PC-9 (cell line): ENCODE data around the gene PTPN23. TPM values are rescaled to one million over a fixed set of nuclear protein-coding genes. Genes with fewer than 3 reads are reported as not detected.

Experiments
- BruUV-seq: library from RNA; stranded (reverse); fragments of 400-500 nt; replicated peaks from 2 replicates; lab custom pipeline; 2021; lab: Mats Ljungman, UMichigan
- CTCF ChIA-PET: fragments of 300-600 bp; sonication (Branson Sonifier 250); formaldehyde crosslinking; loops from one replicate; lab custom pipeline; 2022; ENCODE audit warnings: antibody characterized with exemption; lab: Charles Lee
- POLR2A ChIA-PET: fragments of 300-600 bp; sonication (Branson Sonifier 250); formaldehyde crosslinking; loops from one replicate; lab custom pipeline; 2022; ENCODE audit warnings: antibody characterized with exemption; ENCODE audit not compliant: unreplicated experiment; lab: Charles Lee
- DNase-seq, 2 experiments: peaks; one replicate each; pipeline versions ENCODE4 v3.0.0 to v3.0.0-alpha.2; 2015 to 2022; ENCODE audit warnings: mixed read lengths in 1 of 2
- H2AFZ ChIP-seq: fragments of 200-600 bp; sonication (generic); 2 replicates; pipeline ENCODE4 v1.8.1; 2017; ENCODE audit warnings: antibody characterized with exemption
- H3F3A ChIP-seq: fragments of 200-600 bp; sonication (generic); 2 replicates; pipeline ENCODE4 v1.8.1; 2017; ENCODE audit warnings: antibody characterized with exemption, mild to moderate bottlenecking, low read depth; ENCODE audit not compliant: insufficient read depth
- H3K27ac ChIP-seq: fragments of 200-600 bp; sonication (generic); 2 replicates; pipeline ENCODE4 v1.6.1; 2016; ENCODE audit warnings: mixed run types
- H3K27me3 ChIP-seq: fragments of 200-600 bp; sonication (generic); 2 replicates; pipeline ENCODE4 v1.6.1; 2016; ENCODE audit warnings: low read depth, mixed run types; ENCODE audit not compliant: insufficient read depth
- H3K36me3 ChIP-seq: fragments of 200-600 bp; sonication (generic); 2 replicates; pipeline ENCODE4 v1.6.1; 2016; ENCODE audit warnings: low read depth, mixed run types
- H3K4me1 ChIP-seq: fragments of 200-600 bp; sonication (generic); replicated peaks from 2 replicates; pipeline ENCODE4 v1.6.1; 2016; ENCODE audit warnings: mixed run types; ENCODE audit not compliant: insufficient read depth
- H3K4me2 ChIP-seq: fragments of 200-600 bp; sonication (generic); 2 replicates; pipeline ENCODE4 v1.6.1; 2017; ENCODE audit warnings: mixed run types
- H3K4me3 ChIP-seq: fragments of 200-600 bp; sonication (generic); 2 replicates; pipeline ENCODE4 v1.6.1; 2016; ENCODE audit warnings: mixed run types
- H3K79me2 ChIP-seq: fragments of 200-600 bp; sonication (generic); 2 replicates; pipeline ENCODE4 v1.6.1; 2017; ENCODE audit warnings: low read depth, mixed run types
- H3K9me2 ChIP-seq: fragments of 200-600 bp; sonication (generic); 2 replicates; pipeline ENCODE4 v1.8.1; 2017; ENCODE audit warnings: mild to moderate bottlenecking; ENCODE audit not compliant: insufficient read depth
- H3K9me3 ChIP-seq: fragments of 200-600 bp; sonication (generic); 2 replicates; pipeline ENCODE4 v1.8.1; 2016; ENCODE audit warnings: low read depth; ENCODE audit not compliant: insufficient read depth
- H4K20me1 ChIP-seq: fragments of 200-600 bp; sonication (generic); 2 replicates; pipeline ENCODE4 v1.8.1; 2017; ENCODE audit not compliant: insufficient read depth
- CTCF ChIP-seq: fragments of 200-600 bp; sonication (generic); conservative IDR thresholded peaks from 2 replicates; pipeline ENCODE4 v1.6.1; 2017; ENCODE audit warnings: mixed run types, antibody characterized with exemption, mild to moderate bottlenecking, moderate library complexity
- EZH2 ChIP-seq: fragments of 200-600 bp; sonication (generic); IDR thresholded peaks from 2 replicates; pipeline ENCODE4 v1.8.0; 2017; ENCODE audit warnings: antibody characterized with exemption, low read depth
- intact Hi-C: fragments of 100-400 bp; cut with micrococcal nuclease; formaldehyde crosslinking; loops from one replicate; pipeline ENCODE4 v1.10.0; 2022; ENCODE audit not compliant: unreplicated experiment
- total RNA-seq: library from RNA; stranded (reverse); gene quantifications from 2 replicates; pipeline ENCODE4 v1.2.3, GENCODE V29; 2021

Gene PTPN23
- total RNA-seq, 1 experiment from 2014 or later: 38.9 TPM

GRCh38 chr3:47452453-47453215 is 71.8 kb downstream of the PTPN23 start:
- no peaks in the 10 kb centered on the region; the same call in 1 of the 2 replicates for H3K36me3 ChIP-seq
- TF ChIP-seq EZH2 (no peak), CTCF (no peak)
- H4K20me1 ChIP-seq: peaks cover 10% of the 10 kb centered on the region
- DNase-seq: no peak
- ChIA-PET CTCF (no interaction called here), POLR2A (no interaction called here)
- no peak overlapping the region for H3K4me2 ChIP-seq
- peaks cover 60% of the 10 kb centered on the region for H3K79me2 ChIP-seq
- H2AFZ ChIP-seq: no peak overlapping the region
- no peak overlapping the region for H3K27ac ChIP-seq
- H3K27me3 ChIP-seq: no peaks in the 10 kb centered on the region
- peaks cover 7% of the 10 kb centered on the region; the same call in 1 of the 2 replicates for H3K4me1 ChIP-seq
- H3F3A ChIP-seq: peaks cover 4% of the 10 kb centered on the region; the same call in 1 of the 2 replicates
- intact Hi-C loops: no loop called here
- H3K9me2 ChIP-seq: no peaks in the 10 kb centered on the region
- H3K4me3 ChIP-seq: no peak overlapping the region
- no peaks in the 10 kb centered on the region for H3K9me3 ChIP-seq
- no TSS peak for BruUV-seq

DNA sequence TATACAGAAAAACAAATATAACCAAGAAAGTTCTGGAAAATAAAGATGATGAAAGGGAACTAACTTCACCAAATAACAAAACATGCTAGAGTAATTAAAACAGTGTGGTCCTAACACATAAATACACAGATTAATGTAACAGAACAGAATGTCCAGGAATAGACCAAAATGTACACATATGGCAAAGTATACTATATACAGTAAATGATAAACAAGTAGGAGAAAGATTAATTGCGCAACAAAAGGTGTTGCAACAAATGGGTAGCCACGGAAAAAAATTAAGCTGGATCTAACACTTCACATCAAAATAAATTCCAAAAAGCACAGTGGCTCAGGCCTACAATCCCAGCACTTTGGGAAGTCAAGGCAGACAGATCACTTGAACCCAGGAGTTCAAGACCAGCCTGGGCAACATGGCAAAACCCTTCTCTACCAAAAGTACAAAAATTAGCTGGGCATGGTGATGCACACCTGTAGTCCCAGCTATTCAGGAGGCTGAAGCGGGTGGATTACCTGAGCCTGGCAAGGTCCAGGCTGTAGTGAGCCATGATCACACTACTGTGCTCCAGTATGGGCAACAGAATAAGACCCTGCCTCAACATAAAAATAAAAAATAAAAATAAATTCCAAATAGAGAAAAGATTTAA is 75.1 kb downstream of the PTPN23 start:
- H3K79me2 ChIP-seq: peaks cover 58% of the 10 kb centered on the region
- CTCF ChIA-PET: no interaction called here

More for the DNA sequence above, 75.1 kb downstream of the PTPN23 start:
- DNase-seq: no peak
- Histone ChIP-seq H3K9me2 (no peaks in the 10 kb centered on the region), H3K27me3 (no peaks in the 10 kb centered on the region), H3K27ac (no peak overlapping the region), H3K4me2 (no peak overlapping the region), H3K36me3 (no peaks in the 10 kb centered on the region), H3K4me3 (no peak overlapping the region), H3F3A (peaks cover 4% of the 10 kb centered on the region; the same call in 1 of the 2 replicates), H2AFZ (no peak overlapping the region), H3K4me1 (peaks cover 7% of the 10 kb centered on the region; the same call in 1 of the 2 replicates), H3K9me3 (no peaks in the 10 kb centered on the region), H4K20me1 (peaks cover 7% of the 10 kb centered on the region)
- intact Hi-C loops: no loop called here
- POLR2A ChIA-PET: interaction anchor here (0.6 kb wide), 1 partner anchor 67 kb away, joined by 6 read pairs; no protein-coding TSS in a partner anchor
- BruUV-seq: no TSS peak
- TF ChIP-seq EZH2: no peak
- no peak for TF ChIP-seq CTCF
